ENCODE data around the gene PTPN23. TPM values are rescaled to one million over a fixed set of nuclear protein-coding genes. Genes with fewer than 3 reads are reported as not detected.

Gene PTPN23
- total and polyA plus RNA-seq, 10 of the 15 experiments (the other 5 are each of a cell fraction or from before 2014, with no cell fraction given) = 0.44 to 28.6 (median 4.4) TPM

GRCh38 chr3:47356201-47356600 lies 24.6 kb upstream of the PTPN23 start:
- CTCF ChIA-PET = no interaction called here
- intact Hi-C loops (cut with micrococcal nuclease; ENCODE audit: unreplicated experiment) (no loop called here), in situ Hi-C loops (cut with MboI) (no loop called here)
- no peak overlapping the region for H3K9ac ChIP-seq (ENCODE audit: control insufficient read depth, insufficient read depth, low read length)
- peaks cover 8% of the 10 kb centered on the region; the same call in 2 of the 3 replicates for H3K9me3 ChIP-seq (replicated peaks; ENCODE audit: control insufficient read depth, insufficient read depth, low read length)
- no TSS peak for BruUV-seq (replicated peaks)
- SMC1A ChIA-PET (ENCODE audit: uncharacterized antibody, unreplicated experiment) = interaction anchor here (1.3 kb wide), 1 partner anchor 19 kb away, joined by 3 read pairs; no protein-coding TSS in a partner anchor
- WGBS (ENCODE audit: insufficient coverage, insufficient replicate concordance, low lambda C conversion rate, missing lambda C conversion rate) = 94% methylated on average over 24 of the region's 31 CpGs
- H3K27me3 ChIP-seq (replicated peaks in 1 of 2; ENCODE audit: control insufficient read depth in 2 of 2, insufficient read depth in 2 of 2, low read length in 1 of 2) = no peaks in the 10 kb centered on the region
- FAIRE-seq (no peak), ATAC-seq (no peak), DNase-seq (ENCODE audit: low read depth, low spot score) (no peak)
- no peak overlapping the region for H3K27ac ChIP-seq (ENCODE audit: control insufficient read depth, insufficient read depth)
- H3K4me2 ChIP-seq (ENCODE audit: control insufficient read depth, insufficient read depth) = no peak overlapping the region
- no peaks in the 10 kb centered on the region for H3K36me3 ChIP-seq (ENCODE audit: control insufficient read depth in 2 of 2, insufficient read depth in 2 of 2, low read length in 1 of 2)
- TF ChIP-seq SMAD1 (IDR thresholded peaks at IDR 0.05; ENCODE audit: low read depth, partially characterized antibody) = no peak
- RAD21 ChIA-PET (ENCODE audit: unreplicated experiment) = no interaction called here
- no peaks in the 10 kb centered on the region for H3K79me2 ChIP-seq (ENCODE audit: control insufficient read depth, insufficient read depth, low read length)
- H3K4me3 ChIP-seq = no peak overlapping the region
- H2AFZ ChIP-seq (ENCODE audit: control insufficient read depth, low read depth, low read length) = no peak overlapping the region
- POLR2A ChIA-PET = no interaction called here
- no peaks in the 10 kb centered on the region for H3K4me1 ChIP-seq (ENCODE audit: control insufficient read depth, insufficient read depth, low read length)
- H4K20me1 ChIP-seq (ENCODE audit: control insufficient read depth, insufficient read depth) = no peaks in the 10 kb centered on the region

GRCh38 chr3:47359323-47359722 lies 21.5 kb upstream of the PTPN23 start:
- no peaks in the 10 kb centered on the region for H3K27me3 ChIP-seq (replicated peaks in 1 of 2; ENCODE audit: control insufficient read depth in 2 of 2, insufficient read depth in 2 of 2, low read length in 1 of 2)
- DNase-seq (ENCODE audit: low read depth, low spot score) (no peak), FAIRE-seq (no peak), ATAC-seq (no peak)
- H3K4me1 ChIP-seq (ENCODE audit: control insufficient read depth, insufficient read depth, low read length) = no peaks in the 10 kb centered on the region
- H3K36me3 ChIP-seq (ENCODE audit: control insufficient read depth in 2 of 2, insufficient read depth in 2 of 2, low read length in 1 of 2) = no peaks in the 10 kb centered on the region
- no TSS peak for BruUV-seq (replicated peaks)
- WGBS (ENCODE audit: insufficient coverage, insufficient replicate concordance, low lambda C conversion rate, missing lambda C conversion rate) = 0% methylated on average over 1 of the region's 1 CpG
- ChIA-PET POLR2A (no interaction called here), CTCF (interaction anchor here (1.0 kb wide), 1 partner anchor 10 kb away, joined by 3 read pairs; no protein-coding TSS in a partner anchor), SMC1A (ENCODE audit: uncharacterized antibody, unreplicated experiment) (interaction anchor here (0.8 to 1.5 kb wide), 2 partner anchors 13 to 17 kb away, joined by 3 read pairs; no protein-coding TSS in a partner anchor), RAD21 (ENCODE audit: unreplicated experiment) (no interaction called here)
- intact Hi-C loops (cut with micrococcal nuclease; ENCODE audit: unreplicated experiment) (no loop called here), in situ Hi-C loops (cut with MboI) (no loop called here)
- H2AFZ ChIP-seq (ENCODE audit: control insufficient read depth, low read depth, low read length) = no peak overlapping the region
- TF ChIP-seq SREBF2 (IDR thresholded peaks at IDR 0.05; ENCODE audit: low read length) (no peak), CHD1 (IDR thresholded peaks at IDR 0.05; ENCODE audit: low read depth, low read length) (no peak), CHD4 (IDR thresholded peaks at IDR 0.05) (no peak), SIX5 (IDR thresholded peaks at IDR 0.05; ENCODE audit: low read depth, low read length, severe bottlenecking) (no peak)
- H3K9ac ChIP-seq (ENCODE audit: control insufficient read depth, insufficient read depth, low read length) = no peak overlapping the region
- no peaks in the 10 kb centered on the region for H4K20me1 ChIP-seq (ENCODE audit: control insufficient read depth, insufficient read depth)
- H3K4me2 ChIP-seq (ENCODE audit: control insufficient read depth, insufficient read depth) = no peak overlapping the region
- H3K79me2 ChIP-seq (ENCODE audit: control insufficient read depth, insufficient read depth, low read length) = no peaks in the 10 kb centered on the region
- H3K27ac ChIP-seq (ENCODE audit: control insufficient read depth, insufficient read depth) = no peak overlapping the region
- no peak overlapping the region for H3K4me3 ChIP-seq
- peaks cover 8% of the 10 kb centered on the region; the same call in 2 of the 3 replicates for H3K9me3 ChIP-seq (replicated peaks; ENCODE audit: control insufficient read depth, insufficient read depth, low read length)
